Measurements from ENCODE around the gene MADD. TPM values are rescaled to one million over a fixed set of nuclear protein-coding genes. Genes with fewer than 3 reads are reported as not detected.

The MADD gene
- total and polyA plus RNA-seq, 2 donors (not counting 3 experiments of a cell fraction or from before 2014, with no cell fraction given), result 35.3 to 36.8 TPM

DNA sequence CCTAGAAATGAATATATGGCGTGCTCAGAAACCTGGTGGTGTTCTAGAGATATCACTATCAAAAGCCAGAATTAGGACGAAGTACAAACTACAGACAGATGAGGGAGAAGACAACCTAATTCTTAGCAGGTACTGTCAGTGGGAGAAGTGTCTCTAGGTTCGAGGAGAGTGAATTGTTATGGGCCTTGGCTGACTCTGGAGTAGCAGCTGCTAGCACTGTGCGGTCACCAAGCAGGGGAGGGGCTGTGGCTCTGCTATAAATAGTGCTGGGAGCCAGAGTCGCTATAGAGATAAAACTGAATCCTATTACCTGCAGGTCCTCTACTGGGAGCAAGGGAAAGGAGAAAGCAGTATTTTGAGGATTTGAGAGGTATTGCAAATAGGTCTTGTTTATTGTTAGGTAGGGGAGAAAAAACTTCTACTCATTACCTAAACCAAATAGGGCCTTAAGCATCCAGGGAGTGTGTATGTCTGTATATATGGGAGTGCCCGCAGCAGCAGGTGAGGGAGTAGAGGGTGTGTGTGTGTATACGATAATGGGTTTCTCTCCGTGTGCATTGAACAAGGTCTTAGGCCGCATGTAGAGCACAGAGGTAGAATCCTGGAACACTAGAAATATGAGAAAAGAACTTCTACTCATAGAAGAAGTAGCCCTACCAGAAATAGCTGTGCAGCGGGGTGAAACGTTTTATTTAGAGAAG, 2.2 kb downstream of the MADD start:
- Histone ChIP-seq H3K4me2 (ENCODE audit: insufficient read depth, low read length) (no peak overlapping the region), H3K4me3 (replicated peaks in 1 of 3; ENCODE audit: insufficient read depth in 1 of 3, low read depth in 1 of 3, low read length in 3 of 3) (no peak overlapping the region), H3K79me2 (ENCODE audit: control insufficient read depth, insufficient read depth, low read length) (peaks cover 25% of the 10 kb centered on the region), H3K9ac (replicated peaks; ENCODE audit: extremely low read depth, insufficient read depth, low read length) (no peak overlapping the region), H3K9me3 (replicated peaks; ENCODE audit: control insufficient read depth, insufficient read depth, low read length) (no peaks in the 10 kb centered on the region), H3K27ac (ENCODE audit: insufficient read depth, low read depth, low read length) (no peak overlapping the region), H3K27me3 (ENCODE audit: control insufficient read depth in 2 of 2, insufficient read depth in 2 of 2, low read length in 2 of 2) (no peaks in the 10 kb centered on the region), H3K4me1 (ENCODE audit: control insufficient read depth, extremely low read depth, insufficient read depth, low read length) (peaks cover 23% of the 10 kb centered on the region), H3K36me3 (ENCODE audit: control insufficient read depth in 2 of 2, extremely low read depth in 1 of 2, insufficient read depth in 2 of 2, low read length in 2 of 2) (peaks cover 3 to 22% of the 10 kb centered on the region in 2 experiments), H2AFZ (ENCODE audit: low read depth, low read length) (no peak overlapping the region), H4K20me1 (replicated peaks; ENCODE audit: control insufficient read depth, extremely low read depth, insufficient read depth, low read length) (no peaks in the 10 kb centered on the region), H3K9me1 (replicated peaks; ENCODE audit: control insufficient read depth, extremely low read depth, insufficient read depth, low read length) (no peaks in the 10 kb centered on the region)
- intact Hi-C loops (cut with micrococcal nuclease) (no loop called here), dilution Hi-C loops (cut with MboI; ENCODE audit: extremely low pct_ligation_motif_present, low sequenced_read_pairs) (no loop called here)
- FAIRE-seq (no peak), DNase-seq (ENCODE audit: low read depth, low spot score) (no peak)
- no TSS peak for BruUV-seq (replicated peaks)
- CTCF ChIA-PET, result interaction anchor here (1.0 to 4.9 kb wide), 9 partner anchors 9 to 102 kb away, joined by 3 to 25 read pairs (median 10); partner anchors contain the start of genes ACP2 and NR1H3
- POLR2A ChIA-PET, result interaction anchor here (0.7 kb wide), 1 partner anchor 166 kb away, joined by 3 read pairs; no protein-coding TSS in a partner anchor
- TF ChIP-seq EZH2 (IDR thresholded peaks at IDR 0.05; ENCODE audit: borderline replicate concordance, low read depth, low read length, severe bottlenecking) (no peak), MYC (IDR thresholded peaks at IDR 0.05; ENCODE audit: low read depth, low read length) (no peak), JUN (IDR thresholded peaks at IDR 0.05; ENCODE audit: borderline replicate concordance, insufficient read depth, insufficient read length, low read depth) (no peak), GATA2 (IDR thresholded peaks at IDR 0.05; ENCODE audit: insufficient read depth, insufficient read length, low read depth, low read length) (no peak), POLR2A (IDR thresholded peaks at IDR 0.05; ENCODE audit: low read depth, low read length) (no peak), POLR2AphosphoS5 (IDR thresholded peaks at IDR 0.05; ENCODE audit: insufficient read depth, low read depth, low read length) (no peak), FOS (IDR thresholded peaks at IDR 0.05; ENCODE audit: borderline replicate concordance, insufficient read depth, low read length) (no peak)
- TF ChIP-seq, protein P1, sequence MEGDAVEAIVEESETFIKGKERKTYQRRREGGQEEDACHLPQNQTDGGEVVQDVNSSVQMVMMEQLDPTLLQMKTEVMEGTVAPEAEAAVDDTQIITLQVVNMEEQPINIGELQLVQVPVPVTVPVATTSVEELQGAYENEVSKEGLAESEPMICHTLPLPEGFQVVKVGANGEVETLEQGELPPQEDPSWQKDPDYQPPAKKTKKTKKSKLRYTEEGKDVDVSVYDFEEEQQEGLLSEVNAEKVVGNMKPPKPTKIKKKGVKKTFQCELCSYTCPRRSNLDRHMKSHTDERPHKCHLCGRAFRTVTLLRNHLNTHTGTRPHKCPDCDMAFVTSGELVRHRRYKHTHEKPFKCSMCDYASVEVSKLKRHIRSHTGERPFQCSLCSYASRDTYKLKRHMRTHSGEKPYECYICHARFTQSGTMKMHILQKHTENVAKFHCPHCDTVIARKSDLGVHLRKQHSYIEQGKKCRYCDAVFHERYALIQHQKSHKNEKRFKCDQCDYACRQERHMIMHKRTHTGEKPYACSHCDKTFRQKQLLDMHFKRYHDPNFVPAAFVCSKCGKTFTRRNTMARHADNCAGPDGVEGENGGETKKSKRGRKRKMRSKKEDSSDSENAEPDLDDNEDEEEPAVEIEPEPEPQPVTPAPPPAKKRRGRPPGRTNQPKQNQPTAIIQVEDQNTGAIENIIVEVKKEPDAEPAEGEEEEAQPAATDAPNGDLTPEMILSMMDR (IDR thresholded peaks at IDR 0.05; ENCODE audit: extremely low read depth in 1 of 2, insufficient read depth in 1 of 2, low read depth in 1 of 2, low read length in 2 of 2), result no peak
- TF ChIP-seq, protein P2, sequence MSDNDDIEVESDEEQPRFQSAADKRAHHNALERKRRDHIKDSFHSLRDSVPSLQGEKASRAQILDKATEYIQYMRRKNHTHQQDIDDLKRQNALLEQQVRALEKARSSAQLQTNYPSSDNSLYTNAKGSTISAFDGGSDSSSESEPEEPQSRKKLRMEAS (IDR thresholded peaks at IDR 0.05; ENCODE audit: insufficient read depth, insufficient read length), result no peak

Data from endothelial cell of umbilical vein (primary cell).